K562 (cell line): ENCODE measurements around the gene FASTKD2. TPM values are rescaled to one million over a fixed set of nuclear protein-coding genes. Genes with fewer than 3 reads are reported as not detected.

Experiments used
- ATAC-seq: fragments of 200-7000 bp; cut with Tn5 transposase; 3 replicates; pipeline ENCODE4 v1.9.1; 2020; ENCODE audit warnings: moderate library complexity
- BruUV-seq: library from RNA; stranded (reverse); fragments of 400-500 nt; replicated peaks from 2 replicates; lab custom pipeline; 2021; lab: Mats Ljungman, UMichigan
- CTCF ChIA-PET: fragments of 300-600 bp; formaldehyde crosslinking; extraction: SDS; loops from one replicate; lab custom pipeline; 2021; ENCODE audit warnings: low intra/inter-chr PET ratio; lab: Yijun Ruan, JAX
- POLR2A ChIA-PET: fragments of 300-600, 350-650 bp; sonication (Branson Sonifier 250); formaldehyde crosslinking; extraction: SDS; loops from one replicate; lab custom pipeline; 2021; ENCODE audit warnings: antibody characterized with exemption, inconsistent platforms; lab: Yijun Ruan, JAX
- DNase-seq, 4 experiments: peaks; one replicate each; pipeline versions ENCODE4 v3.0.0 to v3.0.0-alpha.2; 2011 to 2018; ENCODE audit warnings: low spot score in 3 of 4, mixed read lengths in 3 of 4; ENCODE audit errors: extremely low read depth in 1 of 4
- FAIRE-seq: peaks from 2 replicates; lab custom pipeline; 2011; peaks lifted over from hg19 to GRCh38; lab: Jason Lieb, UNC
- H2AFZ ChIP-seq: 2 replicates; pipeline ENCODE4 v1.6.0; 2011; ENCODE audit warnings: low read depth, low read length, control low read depth, inconsistent platforms
- H3K27ac ChIP-seq: fragments of 200-600 bp; 3 replicates; pipeline ENCODE4 v1.8.0; 2011; ENCODE audit warnings: low read depth, mild to moderate bottlenecking, control low read depth, inconsistent platforms, low read length, moderate library complexity, mixed read lengths; ENCODE audit errors: extremely low read depth
- H3K27me3 ChIP-seq, 2 experiments: fragments of 300-600 bp in 1 of 2; 2 replicates in 1 of 2; 3 replicates in 1 of 2; pipeline versions ENCODE4 v1.6.0 to v1.8.0; 2011; ENCODE audit warnings: inconsistent platforms in 2 of 2, low read length in 2 of 2, mild to moderate bottlenecking in 1 of 2, mixed read lengths in 1 of 2, moderate library complexity in 1 of 2; ENCODE audit not compliant: control insufficient read depth in 2 of 2, insufficient read depth in 2 of 2
- H3K36me3 ChIP-seq: fragments of 300-600 bp; 3 replicates; pipeline ENCODE4 v1.8.0; 2011; ENCODE audit warnings: mild to moderate bottlenecking, low read length, inconsistent platforms; ENCODE audit not compliant: control insufficient read depth, insufficient read depth
- H3K4me1 ChIP-seq, 2 experiments: fragments of 200-600 bp in 1 of 2; replicated peaks in 1 of 2; 2 replicates in 1 of 2; 3 replicates in 1 of 2; pipeline versions ENCODE4 v1.5.1 to v1.8.0; 2011; ENCODE audit warnings: inconsistent platforms in 2 of 2, low read length in 2 of 2, mild to moderate bottlenecking in 1 of 2, mixed read lengths in 1 of 2, moderate library complexity in 1 of 2; ENCODE audit not compliant: control insufficient read depth in 2 of 2, insufficient read depth in 2 of 2
- H3K4me2 ChIP-seq: 2 replicates; pipeline ENCODE4 v1.6.1; 2011; ENCODE audit warnings: low read length, control low read depth, inconsistent platforms, mixed read lengths; ENCODE audit not compliant: insufficient read depth
- H3K4me3 ChIP-seq: fragments of 200-600 bp; sonication (generic), shearing (Covaris generic); 2 replicates; pipeline ENCODE4 v1.5.1; 2016; ENCODE audit warnings: control low read depth, inconsistent platforms
- H3K79me2 ChIP-seq: fragments of 200-600 bp; 3 replicates; pipeline ENCODE4 v1.8.0; 2011; ENCODE audit warnings: low read length, inconsistent platforms; ENCODE audit not compliant: control insufficient read depth, insufficient read depth
- H3K9ac ChIP-seq, 2 experiments: 2 replicates each; pipeline versions ENCODE4 v1.6.0 to v1.6.1; 2011; ENCODE audit warnings: low read depth in 2 of 2, low read length in 2 of 2, control low read depth in 1 of 2, inconsistent platforms in 1 of 2, mild to moderate bottlenecking in 1 of 2, mixed read lengths in 1 of 2; ENCODE audit not compliant: insufficient read depth in 1 of 2
- H3K9me1 ChIP-seq: one replicate; pipeline ENCODE4 v1.6.0; 2011; ENCODE audit warnings: inconsistent platforms, mild to moderate bottlenecking, low read length, moderate library complexity; ENCODE audit not compliant: control insufficient read depth, insufficient read depth
- H3K9me3 ChIP-seq: replicated peaks from 2 replicates; pipeline ENCODE4 v1.5.1; 2011; ENCODE audit warnings: low read depth, low read length, inconsistent platforms; ENCODE audit not compliant: control insufficient read depth, insufficient read depth
- H4K20me1 ChIP-seq: replicated peaks from 2 replicates; pipeline ENCODE4 v1.6.1; 2011; ENCODE audit warnings: low read length, inconsistent platforms, mixed read lengths; ENCODE audit not compliant: control insufficient read depth, insufficient read depth
- ATF2 ChIP-seq: sonication (generic); formaldehyde crosslinking; IDR thresholded peaks from 2 replicates; pipeline ENCODE4 v1.8.1; 2022; ENCODE audit warnings: missing genetic modification reagents
- CHD4 ChIP-seq: fragments of 200-600 bp; sonication (generic); IDR thresholded peaks from 3 replicates; pipeline ENCODE4 v1.6.1; 2012; ENCODE audit warnings: low read depth, mild to moderate bottlenecking, mixed read lengths, low read length, inconsistent platforms; ENCODE audit not compliant: insufficient read depth, insufficient replicate concordance, poor library complexity, severe bottlenecking
- CTCFL ChIP-seq: IDR thresholded peaks from 2 replicates; pipeline ENCODE4 v1.6.1; 2011; ENCODE audit warnings: borderline replicate concordance, low read depth, mild to moderate bottlenecking, moderate library complexity, low read length; ENCODE audit not compliant: insufficient read depth, poor library complexity, severe bottlenecking
- DACH1 ChIP-seq: fragments of 450-650 bp; IDR thresholded peaks from 2 replicates; pipeline ENCODE4 v1.6.1; 2018; ENCODE audit not compliant: partially characterized antibody
- E2F1 ChIP-seq: sonication (generic); formaldehyde crosslinking; IDR thresholded peaks from 2 replicates; pipeline ENCODE4 v1.8.1; 2023; ENCODE audit warnings: mild to moderate bottlenecking, missing genetic modification reagents, moderate library complexity
- MITF ChIP-seq: IDR thresholded peaks from 2 replicates; pipeline ENCODE4 v1.6.1; 2014; ENCODE audit warnings: antibody characterized with exemption
- OTX1 ChIP-seq: fragments of 450-650 bp; formaldehyde crosslinking; IDR thresholded peaks from 2 replicates; pipeline ENCODE4 v1.4.0; 2022; ENCODE audit warnings: mild to moderate bottlenecking
- RFX7 ChIP-seq: fragments of 250-450 bp; sonication (Bioruptor Pico); IDR thresholded peaks from 2 replicates; pipeline ENCODE4 v1.5.1; 2021; ENCODE audit warnings: mild to moderate bottlenecking
- SMAD4 ChIP-seq: fragments of 250-450 bp; sonication (Bioruptor Pico); conservative IDR thresholded peaks from 2 replicates; pipeline ENCODE4 v1.8.0; 2021; ENCODE audit warnings: inconsistent platforms, mild to moderate bottlenecking, moderate library complexity
- SMC3 ChIP-seq: conservative IDR thresholded peaks from 2 replicates; pipeline ENCODE4 v1.6.1; 2011; ENCODE audit warnings: low read depth, low read length, improper control_type of control experiment; ENCODE audit not compliant: insufficient read depth
- ZBTB17 ChIP-seq: fragments of 450-650 bp; formaldehyde crosslinking; IDR thresholded peaks from 2 replicates; pipeline ENCODE4 v1.4.0; 2020; ENCODE audit warnings: mild to moderate bottlenecking
- ZNF217 ChIP-seq: sonication (generic); formaldehyde crosslinking; IDR thresholded peaks from 2 replicates; pipeline ENCODE4 v1.8.0; 2022; ENCODE audit warnings: mild to moderate bottlenecking, missing genetic modification reagents
- ZNF561 ChIP-seq: fragments of 450-650 bp; formaldehyde crosslinking; conservative IDR thresholded peaks from 2 replicates; pipeline ENCODE4 v1.4.0; 2020; ENCODE audit warnings: mild to moderate bottlenecking, moderate library complexity
- ZNF75A ChIP-seq: fragments of 450-650 bp; formaldehyde crosslinking; IDR thresholded peaks from 2 replicates; pipeline ENCODE4 v1.4.0; 2020; ENCODE audit warnings: mild to moderate bottlenecking
- ZNF766 ChIP-seq: fragments of 200-800 bp; sonication (Bioruptor generic); conservative IDR thresholded peaks from 2 replicates; pipeline ENCODE4 v1.6.1; 2016; ENCODE audit warnings: missing genetic modification characterization, missing compliant biosample characterization
- WGBS: fragments of 100-300 bp; shearing (Covaris generic); methylation state at CpG from one replicate; pipeline ENCODE4 v1.1.6; 2016; ENCODE audit warnings: low coverage, mixed read lengths; ENCODE audit not compliant: insufficient coverage; ENCODE audit errors: missing lambda C conversion rate; 5-methylcytosine and 5-hydroxymethylcytosine counted together
- in situ Hi-C: fragments of 300-500 bp; cut with MboI; formaldehyde crosslinking; loops from 4 replicates; pipeline ENCODE4 v1.15.0; 2018; ENCODE audit warnings: inconsistent platforms, mixed read lengths
- intact Hi-C: fragments of 100-400 bp; cut with micrococcal nuclease; formaldehyde crosslinking; loops from 2 replicates; pipeline ENCODE4 v1.14.2; 2022
- polyA plus RNA-seq, 8 experiments: library from polyadenylated mRNA; depleted of rRNA in 4 of 8; stranded (reverse) in 5 of 8; unstranded in 3 of 8; fragments of >200 nt; fragmentation: Nextera tagmentation in 2 of 8; fragmentation: Illumina TruSeq in 1 of 8; extraction: Ambion mirVana in 2 of 8; extraction: Trizol in 1 of 8; gene quantifications; 2 replicates each; pipeline versions ENCODE4 v1.2.1 to v1.2.3, GENCODE V29; 2011 to 2014; ENCODE audit warnings: inconsistent platforms in 1 of 8, missing spikeins in 1 of 8
- total RNA-seq, 7 experiments: library from RNA; depleted of rRNA in 6 of 7; stranded (reverse); fragments of >200 nt in 6 of 7; fragmentation: Illumina TruSeq in 2 of 7; extraction: Trizol in 2 of 7; gene quantifications; 2 replicates each; pipeline versions ENCODE4 v1.2.1 to v1.2.3, GENCODE V29; 2011 to 2021; ENCODE audit warnings: low replicate concordance in 1 of 7

The FASTKD2 gene
- total and polyA plus RNA-seq, 9 of the 15 experiments (the other 6 are each of a cell fraction or from before 2014, with no cell fraction given), result 20.8 to 90.6 (median 39.1) TPM

GRCh38 chr2:206739271-206739670 is 26.1 kb upstream of the FASTKD2 start:
- Histone ChIP-seq H3K36me3 (no peaks in the 10 kb centered on the region), H4K20me1 (no peaks in the 10 kb centered on the region), H3K4me1 (no peaks in the 10 kb centered on the region), H3K27me3 (no peaks in the 10 kb centered on the region), H2AFZ (no peak overlapping the region), H3K9ac (no peak overlapping the region), H3K9me3 (no peaks in the 10 kb centered on the region), H3K79me2 (no peaks in the 10 kb centered on the region), H3K9me1 (no peaks in the 10 kb centered on the region), H3K4me3 (no peak overlapping the region), H3K4me2 (no peak overlapping the region), H3K27ac (no peak overlapping the region)
- DNase-seq (no peak), FAIRE-seq (no peak), ATAC-seq (no peak)
- POLR2A ChIA-PET, result no interaction called here
- BruUV-seq, result no TSS peak
- intact Hi-C loops (no loop called here), in situ Hi-C loops (no loop called here)
- CTCF ChIA-PET, result no interaction called here
- 0% methylated on average over 2 of the region's 2 CpGs for WGBS
- TF ChIP-seq MITF, result no peak
- no peak for TF ChIP-seq SMC3
- no peak for TF ChIP-seq ZNF766 (CRISPR knock-in tag)
- TF ChIP-seq ZBTB17 (CRISPR knock-in tag), result no peak
- TF ChIP-seq ZNF75A (CRISPR knock-in tag), result no peak
- no peak for TF ChIP-seq ZNF217
- no peak for TF ChIP-seq DACH1
- no peak for TF ChIP-seq CHD4
- TF ChIP-seq SMAD4 (CRISPR knock-in tag), result no peak
- TF ChIP-seq CTCFL, result no peak
- no peak for TF ChIP-seq ZNF561
- no peak for TF ChIP-seq E2F1 (CRISPR knock-in tag)
- TF ChIP-seq OTX1 (CRISPR knock-in tag), result no peak
- no peak for TF ChIP-seq ATF2 (CRISPR knock-in tag)
- TF ChIP-seq RFX7, result no peak
